GM20000 (cell line): ENCODE measurements around the gene POF1B.
"Not testable (repeated sequence)": the region's sequence is repeated elsewhere in the genome, so short reads cannot be mapped to it uniquely, and the experiment has no call there.

ENCODE experiments used
- DNase-seq: peaks from one replicate; pipeline ENCODE4 v3.0.0; 2012; ENCODE audit warnings: low spot score
- CTCF ChIP-seq: IDR thresholded peaks from 2 replicates; pipeline ENCODE4 v1.5.1; 2012; ENCODE audit warnings: mild to moderate bottlenecking, control low read depth; ENCODE audit errors: extremely low read depth, missing control alignments

The POF1B gene

DNA sequence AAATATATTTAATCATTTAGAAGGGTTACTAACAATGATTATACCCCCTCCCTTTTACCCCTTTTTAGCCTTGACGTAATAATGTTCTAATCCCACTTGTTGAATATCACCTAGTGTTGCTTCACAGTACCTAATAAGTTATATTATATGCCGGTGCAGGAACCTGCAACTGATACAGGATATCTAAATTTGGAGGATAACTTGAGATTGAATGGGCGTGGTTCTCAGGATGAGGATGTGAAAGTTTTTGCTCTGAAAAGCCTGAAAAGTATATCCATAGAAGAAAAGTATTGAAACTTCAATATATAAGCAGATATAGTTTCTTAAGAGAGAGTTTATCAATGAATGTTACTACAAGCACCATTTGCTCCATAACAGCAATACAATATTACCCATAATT is 75.9 kb downstream of the POF1B start:
- TF ChIP-seq CTCF = no peak
- DNase-seq = no peak

- DNase-seq = no peak
- TF ChIP-seq CTCF = no peak
Observed at GRCh38 chrX:85288992-85289723, 90.3 kb downstream of the POF1B start.

GRCh38 chrX:85285286-85285685 is 94.2 kb downstream of the POF1B start:
- not testable (repeated sequence) for DNase-seq

DNA sequence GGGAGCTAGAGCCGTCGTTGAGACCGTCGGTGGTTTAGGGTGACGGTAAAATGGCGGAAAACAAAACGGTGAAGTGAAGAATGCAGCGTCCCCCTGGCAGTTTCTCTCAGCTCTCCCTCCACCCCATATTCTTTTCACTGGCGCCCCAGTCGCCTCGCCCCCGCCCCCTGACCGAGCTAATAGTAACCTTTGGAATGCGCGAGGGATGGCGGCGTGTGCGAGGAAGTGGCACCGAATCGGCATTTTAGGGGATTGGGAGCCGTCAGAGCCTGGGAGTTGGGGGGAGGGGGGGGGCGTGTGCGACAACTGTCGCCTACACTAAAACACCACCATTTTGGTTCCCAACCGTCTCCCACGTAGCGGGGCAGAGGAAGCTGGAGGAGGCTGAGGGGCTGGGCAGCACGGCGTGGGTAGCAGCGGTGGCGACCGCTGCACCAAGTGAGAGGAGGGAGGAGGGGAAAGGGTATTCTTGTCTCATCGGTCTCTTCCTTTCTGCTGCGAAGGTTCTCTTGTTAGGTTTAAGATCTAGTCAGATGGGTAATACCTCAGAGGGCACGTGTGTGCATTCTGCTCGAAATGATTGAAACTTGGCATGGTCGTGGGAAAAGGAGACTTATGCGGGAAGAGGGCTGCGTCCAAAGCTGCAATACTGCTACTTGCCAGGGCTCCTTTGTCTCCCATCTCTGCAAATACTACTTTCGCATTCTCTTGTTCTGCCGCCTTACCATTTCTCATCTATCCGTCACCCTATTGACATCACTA is 134.8 kb downstream of the POF1B start:
- peak; percentile 28 for DNase-seq
- TF ChIP-seq CTCF = no peak

GRCh38 chrX:85243761-85244449 is 135.6 kb downstream of the POF1B start, which contains the start of the genes SATL1 and ZNF711:
TSS of gene SATL1 (minus strand) at chrX:85243779. CDS start at chrX:85108968, 134,811 bp downstream.
TSS of gene ZNF711 (plus strand) at chrX:85243991. CDS start at chrX:85247573, 3,582 bp downstream.
- peak; percentile 38 for DNase-seq
- TF ChIP-seq CTCF = no peak

DNA sequence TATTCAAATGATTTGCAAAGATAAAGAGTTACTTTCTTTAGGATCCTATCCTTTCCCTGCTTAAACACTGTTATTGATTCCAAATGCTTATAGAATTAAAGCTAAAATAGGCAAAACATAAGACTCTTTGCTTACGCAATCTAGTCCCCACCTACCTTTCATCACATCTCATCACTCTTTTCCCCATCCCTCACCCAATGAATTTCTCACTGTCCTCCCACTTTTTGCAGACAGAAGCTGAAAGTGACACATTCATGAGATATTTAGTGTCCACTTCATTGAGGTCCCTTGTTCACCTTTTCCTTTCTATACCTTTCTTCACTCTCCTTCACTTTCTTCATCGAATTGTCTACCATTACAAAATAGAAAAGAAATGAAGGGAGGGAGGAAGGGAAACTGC is 136.3 kb downstream of the POF1B start:
- no peak for TF ChIP-seq CTCF
- DNase-seq = peak; percentile 7
